ENCODE results near the gene INHBE. TPM values are rescaled to one million over a fixed set of nuclear protein-coding genes. Genes with fewer than 3 reads are reported as not detected.

Gene INHBE
- total RNA-seq, 4 donors from 2014 or later, result not detected

- peak overlapping the region; percentile 2 to 51 (median 26) for H3K4me3 ChIP-seq
- no peak for TF ChIP-seq POLR2A (IDR thresholded peaks at IDR 0.05)
- TF ChIP-seq EP300 (IDR thresholded peaks at IDR 0.05), result no peak
- no peak for TF ChIP-seq CTCF (IDR thresholded peaks at IDR 0.05)
- no peaks in the 10 kb centered on the region for H3K9me3 ChIP-seq
- H3K36me3 ChIP-seq, result no peaks in the 10 kb centered on the region
- 74 to 85% methylated on average over 15 of the region's 15 CpGs for WGBS, 2 donors
- H3K4me1 ChIP-seq, result peaks cover 0 to 17% (median 14%) of the 10 kb centered on the region in 4 donors
- H3K27ac ChIP-seq, result peak overlapping the region in 3 of 4 donors; percentile 1 to 85 (median 63)
- DNase-seq (ENCODE audit: low spot score in 2 of 2), result no peak
- peaks cover 3 to 62% of the 10 kb centered on the region in 2 donors for H3K27me3 ChIP-seq
Observed at GRCh38 chr12:57476993-57477709, 22.0 kb downstream of the INHBE start.

GRCh38 chr12:57477710-57478681, 22.9 kb downstream of the INHBE start:
- Histone ChIP-seq H3K4me3 (peak overlapping the region; percentile 2 to 51 (median 26)), H3K4me1 (peaks cover 0 to 17% (median 14%) of the 10 kb centered on the region in 4 donors), H3K27ac (peak overlapping the region in 3 of 4 donors; percentile 50 to 85 (median 63)), H3K9me3 (no peaks in the 10 kb centered on the region), H3K27me3 (peaks cover 3 to 55% of the 10 kb centered on the region in 2 donors), H3K36me3 (no peaks in the 10 kb centered on the region)
- TF ChIP-seq POLR2A (IDR thresholded peaks at IDR 0.05), result no peak
- TF ChIP-seq EP300 (IDR thresholded peaks at IDR 0.05), result no peak
- no peak for TF ChIP-seq CTCF (IDR thresholded peaks at IDR 0.05)
- DNase-seq (ENCODE audit: low spot score in 2 of 2), result no peak
- 54 to 59% methylated on average over 11 to 12 of the region's 12 CpGs for WGBS, 2 donors

- TF ChIP-seq CTCF (IDR thresholded peaks at IDR 0.05) (no peak), EP300 (IDR thresholded peaks at IDR 0.05) (no peak), POLR2A (IDR thresholded peaks at IDR 0.05) (no peak)
- Histone ChIP-seq H3K4me3 (peak overlapping the region in 1 of 4 donors; percentile 44), H3K36me3 (no peaks in the 10 kb centered on the region), H3K27ac (peak overlapping the region in 2 of 4 donors; percentile 63 to 85), H3K27me3 (peaks cover 3 to 45% of the 10 kb centered on the region in 2 donors), H3K4me1 (peaks cover 0 to 17% (median 14%) of the 10 kb centered on the region in 4 donors), H3K9me3 (no peaks in the 10 kb centered on the region)
- DNase-seq (ENCODE audit: low spot score in 2 of 2), result no peak
- WGBS, 2 donors, result 80 to 85% methylated on average over 10 of the region's 10 CpGs
Observed at GRCh38 chr12:57479043-57479375, 23.9 kb downstream of the INHBE start.

- peak within 1 kb of the TSS in 3 of 4 donors; percentile 50 to 85 (median 63) for H3K27ac ChIP-seq
- H3K4me3 ChIP-seq, result peak within 1 kb of the TSS in 1 of 4 donors; percentile 44
- no peaks in the 10 kb centered on the region for H3K36me3 ChIP-seq
- no peaks in the 10 kb centered on the region for H3K9me3 ChIP-seq
- TF ChIP-seq CTCF (IDR thresholded peaks at IDR 0.05), result no peak
- no peak for TF ChIP-seq EP300 (IDR thresholded peaks at IDR 0.05)
- no peak for TF ChIP-seq POLR2A (IDR thresholded peaks at IDR 0.05)
- no peak for DNase-seq (ENCODE audit: low spot score in 2 of 2)
- peaks cover 3 to 40% of the 10 kb centered on the region in 2 donors for H3K27me3 ChIP-seq
- WGBS, 2 donors, result 68 to 73% methylated on average over 6 of the region's 6 CpGs
- H3K4me1 ChIP-seq, result peaks cover 0 to 17% (median 14%) of the 10 kb centered on the region in 4 donors
Observed at GRCh38 chr12:57479376-57480115, 24.4 kb downstream of the INHBE start, which contains the start of gene ARHGAP9. Gene ARHGAP9, minus strand, starts transcription at chr12:57479866. Its CDS starts 460 bp downstream, at chr12:57479406.
